ELR (cell line): ENCODE results near the gene C4B.
A peak's percentile ranks its signal among the peaks of the same experiment; 100 is the strongest.
"Not testable (repeated sequence)": the region's sequence is repeated elsewhere in the genome, so short reads cannot be mapped to it uniquely, and the experiment has no call there.

Experiments
- DNase-seq: peaks from one replicate; pipeline ENCODE4 v3.0.0-alpha.2; 2015; ENCODE audit warnings: low read depth

C4B gene

DNA sequence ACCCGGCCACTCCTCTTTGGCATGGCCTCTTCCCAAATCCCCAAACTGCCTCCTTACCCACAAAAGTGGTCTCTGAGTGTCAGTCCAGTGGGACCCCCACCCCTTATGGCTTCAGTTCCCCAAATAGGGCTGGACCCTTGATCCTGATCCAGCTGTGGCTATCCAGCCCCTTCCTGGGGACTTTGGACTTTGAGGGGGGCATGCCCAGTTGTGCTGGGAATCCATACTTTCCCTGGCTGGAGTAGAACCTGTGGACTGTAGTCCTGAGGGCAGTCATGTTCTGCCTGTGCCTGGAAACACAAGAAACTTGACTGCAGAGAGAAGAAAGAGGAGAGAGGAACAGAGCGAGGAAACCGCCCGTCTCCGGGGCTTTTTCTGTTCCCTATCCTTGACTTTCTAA lies 22.5 kb downstream of the C4B start:
- not testable (repeated sequence) for DNase-seq

- not testable (repeated sequence) for DNase-seq
These were observed 23.3 kb downstream of the C4B start, which contains the start of gene CYP21A2 for GRCh38 chr6:32037598-32038524. Gene CYP21A2 (plus strand): TSS chr6:32038415. CDS start chr6:32038423, 8 bp downstream.

GRCh38 chr6:32038878-32039277 lies 24.3 kb downstream of the C4B start:
- not testable (repeated sequence) for DNase-seq

GRCh38 chr6:32039321-32040274 lies 25.0 kb downstream of the C4B start:
- DNase-seq: not testable (repeated sequence)

DNA sequence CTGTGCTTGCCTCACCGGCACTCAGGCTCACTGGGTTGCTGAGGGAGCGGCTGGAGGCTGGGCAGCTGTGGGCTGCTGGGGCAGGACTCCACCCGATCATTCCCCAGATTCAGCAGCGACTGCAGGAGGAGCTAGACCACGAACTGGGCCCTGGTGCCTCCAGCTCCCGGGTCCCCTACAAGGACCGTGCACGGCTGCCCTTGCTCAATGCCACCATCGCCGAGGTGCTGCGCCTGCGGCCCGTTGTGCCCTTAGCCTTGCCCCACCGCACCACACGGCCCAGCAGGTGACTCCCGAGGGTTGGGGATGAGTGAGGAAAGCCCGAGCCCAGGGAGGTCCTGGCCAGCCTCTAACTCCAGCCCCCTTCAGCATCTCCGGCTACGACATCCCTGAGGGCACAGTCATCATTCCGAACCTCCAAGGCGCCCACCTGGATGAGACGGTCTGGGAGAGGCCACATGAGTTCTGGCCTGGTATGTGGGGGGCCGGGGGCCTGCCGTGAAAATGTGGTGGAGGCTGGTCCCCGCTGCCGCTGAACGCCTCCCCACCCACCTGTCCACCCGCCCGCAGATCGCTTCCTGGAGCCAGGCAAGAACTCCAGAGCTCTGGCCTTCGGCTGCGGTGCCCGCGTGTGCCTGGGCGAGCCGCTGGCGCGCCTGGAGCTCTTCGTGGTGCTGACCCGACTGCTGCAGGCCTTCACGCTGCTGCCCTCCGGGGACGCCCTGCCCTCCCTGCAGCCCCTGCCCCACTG lies 25.9 kb downstream of the C4B start:
- not testable (repeated sequence) for DNase-seq

DNA sequence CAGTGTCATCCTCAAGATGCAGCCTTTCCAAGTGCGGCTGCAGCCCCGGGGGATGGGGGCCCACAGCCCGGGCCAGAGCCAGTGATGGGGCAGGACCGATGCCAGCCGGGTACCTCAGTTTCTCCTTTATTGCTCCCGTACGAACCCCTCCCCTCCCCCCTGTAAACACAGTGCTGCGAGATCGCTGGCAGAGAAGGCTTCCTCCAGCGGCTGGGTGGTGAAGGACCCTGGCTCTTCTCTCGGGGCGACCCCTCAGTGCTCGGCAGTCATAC lies 26.4 kb downstream of the C4B start:
- not testable (repeated sequence) for DNase-seq

- DNase-seq: not testable (repeated sequence)
These were observed 26.8 kb downstream of the C4B start for GRCh38 chr6:32041385-32041784.

GRCh38 chr6:32042276-32042675 lies 27.7 kb downstream of the C4B start:
- not testable (repeated sequence) for DNase-seq

GRCh38 chr6:32043589-32044380 lies 29.2 kb downstream of the C4B start:
- not testable (repeated sequence) for DNase-seq

GRCh38 chr6:32044916-32045315 lies 30.3 kb downstream of the C4B start:
- not testable (repeated sequence) for DNase-seq

DNA sequence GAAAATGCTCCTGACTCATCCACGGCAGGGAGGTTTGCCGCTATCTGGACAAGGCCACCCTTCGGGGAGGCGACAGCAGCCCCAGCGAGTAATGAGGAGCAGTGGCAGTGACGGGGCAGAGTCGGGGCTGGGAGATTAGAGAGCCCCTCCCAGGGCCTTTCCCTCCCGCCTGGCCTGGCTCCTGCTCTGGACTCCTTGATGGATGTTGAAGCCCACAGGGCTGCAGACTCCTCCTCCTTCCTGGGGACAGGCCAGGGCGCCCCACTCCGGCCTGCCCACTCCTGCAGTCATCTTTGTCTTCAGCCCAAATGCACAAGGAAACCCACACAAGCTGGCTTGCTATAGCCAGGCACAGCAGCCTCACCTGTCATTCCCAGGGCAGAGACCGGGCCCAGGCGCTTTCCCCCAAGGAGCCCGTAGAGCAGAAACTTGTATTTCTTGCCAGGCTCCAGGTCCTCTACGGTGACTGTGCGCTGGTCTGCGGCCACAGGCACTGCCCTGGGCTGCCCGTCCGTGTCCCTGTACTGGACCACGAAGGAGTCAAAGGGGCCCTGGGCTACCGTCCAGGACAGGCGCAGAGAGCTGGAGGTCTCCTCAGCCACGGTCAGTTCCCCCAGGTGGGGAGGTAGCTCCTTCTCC lies 31.3 kb downstream of the C4B start:
- DNase-seq: no peak

- DNase-seq: peak; percentile 36
These were observed 32.0 kb downstream of the C4B start for GRCh38 chr6:32046450-32047083.

- DNase-seq: peak; percentile 63
These were observed 32.5 kb downstream of the C4B start for GRCh38 chr6:32047084-32047478.

DNA sequence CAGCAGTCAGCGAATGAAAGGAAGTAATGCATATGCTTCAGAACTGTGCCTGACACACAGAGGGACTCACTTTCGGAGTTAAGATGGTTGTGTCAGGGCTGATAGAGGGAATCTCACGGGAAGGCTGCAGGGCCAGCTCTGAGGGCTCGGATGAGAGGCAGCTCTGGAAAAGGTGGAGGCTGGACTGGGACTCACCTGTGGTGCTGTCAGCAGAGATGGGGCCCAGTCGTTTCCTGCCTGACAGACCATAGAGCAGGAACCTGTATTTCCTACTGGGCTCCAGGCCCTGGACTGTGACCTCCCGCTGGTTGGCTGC lies 32.9 kb downstream of the C4B start:
- DNase-seq: no peak

GRCh38 chr6:32047855-32048766 lies 33.5 kb downstream of the C4B start:
- peak; percentile 77 for DNase-seq

DNA sequence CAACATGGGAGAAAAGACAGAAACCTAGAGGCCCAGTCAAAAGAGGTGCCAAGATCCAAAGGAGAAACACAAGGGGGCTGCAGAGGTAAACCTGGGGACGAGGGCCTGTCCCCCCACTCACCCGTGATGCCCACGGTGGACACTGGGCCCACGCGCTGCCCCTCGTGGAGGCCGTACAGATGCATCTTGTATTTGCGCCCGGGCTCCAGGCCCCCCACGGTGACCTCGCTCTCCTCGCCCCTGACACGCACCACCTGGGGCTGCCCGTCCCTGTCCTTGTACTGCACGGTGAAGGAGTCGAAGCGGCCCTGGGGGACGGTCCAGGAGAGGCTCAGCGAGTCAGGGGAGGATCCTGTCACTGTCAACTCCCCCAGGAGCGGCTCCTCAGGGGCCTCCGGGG lies 34.6 kb downstream of the C4B start:
- DNase-seq: not testable (repeated sequence)

DNA sequence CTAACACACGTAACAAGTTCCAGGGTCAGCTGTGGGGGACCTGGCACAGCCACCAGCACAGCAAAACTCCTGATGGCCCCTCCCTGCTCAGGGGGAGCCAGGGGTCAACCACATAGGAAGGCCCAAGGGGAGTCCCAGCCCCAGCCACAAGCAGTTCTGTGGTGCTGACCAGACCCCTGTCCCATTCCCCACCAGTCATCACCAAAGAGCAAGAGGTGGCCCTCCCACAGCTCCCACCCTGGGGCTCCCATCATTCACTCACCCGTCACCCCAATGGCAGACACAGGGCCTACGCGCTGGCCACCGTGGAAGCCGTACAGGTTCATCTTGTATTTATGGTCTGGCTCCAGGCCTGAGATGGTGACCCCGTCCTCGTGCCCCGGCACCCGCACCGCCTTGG lies 35.1 kb downstream of the C4B start:
- DNase-seq: not testable (repeated sequence)

- no peak for DNase-seq
These were observed 36.0 kb downstream of the C4B start for GRCh38 chr6:32050562-32050961.

DNA sequence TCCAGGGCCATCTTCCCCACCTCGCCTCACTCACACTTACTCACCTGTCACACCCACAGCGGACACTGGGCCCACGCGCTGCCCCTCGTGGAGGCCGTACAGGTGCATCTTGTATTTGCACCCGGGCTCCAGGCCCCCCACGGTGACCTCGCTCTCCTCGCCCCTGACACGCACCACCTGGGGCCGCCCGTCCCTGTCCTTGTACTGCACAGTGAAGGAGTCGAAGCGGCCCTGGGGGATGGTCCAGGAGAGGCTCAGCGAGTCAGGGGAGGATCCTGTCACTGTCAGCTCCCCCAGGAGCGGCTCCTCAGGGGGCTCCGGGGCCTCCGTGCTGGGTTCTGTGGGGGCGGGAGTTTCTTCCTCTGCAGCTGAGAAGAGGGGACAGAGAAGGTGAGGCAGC lies 38.0 kb downstream of the C4B start:
- not testable (repeated sequence) for DNase-seq
